Astrocyte of the cerebellum (primary cell): ENCODE measurements around the gene EEF1AKMT2.

Source experiments
- DNase-seq: peaks from one replicate; pipeline ENCODE4 v3.0.0-alpha.2; 2011; ENCODE audit warnings: low read depth
- H3K4me3 ChIP-seq: 2 replicates; pipeline ENCODE4 v1.5.1; 2011; ENCODE audit warnings: mild to moderate bottlenecking, low read depth, low read length, moderate library complexity
- CTCF ChIP-seq: IDR thresholded peaks from 2 replicates; pipeline ENCODE4 v1.5.1; 2012; ENCODE audit warnings: low read length, low read depth, moderate library complexity, mild to moderate bottlenecking; ENCODE audit errors: missing control alignments
- in situ Hi-C: cut with HindIII; loops from 2 replicates; pipeline ENCODE4 v1.10.0; 2017; ENCODE audit warnings: low sequenced_read_pairs

EEF1AKMT2 gene

GRCh38 chr10:124717041-124717757, 74.5 kb downstream of the EEF1AKMT2 start:
- no peak overlapping the region for H3K4me3 ChIP-seq
- in situ Hi-C loops: no loop called here
- DNase-seq: no peak
- no peak for TF ChIP-seq CTCF

- no peak for TF ChIP-seq CTCF
- no peak overlapping the region for H3K4me3 ChIP-seq
- DNase-seq: no peak
- in situ Hi-C loops: no loop called here
These were observed 75.3 kb downstream of the EEF1AKMT2 start for GRCh38 chr10:124716369-124716768.

GRCh38 chr10:124715439-124715838, 76.2 kb downstream of the EEF1AKMT2 start:
- no peak overlapping the region for H3K4me3 ChIP-seq
- in situ Hi-C loops: no loop called here
- no peak for DNase-seq
- no peak for TF ChIP-seq CTCF

GRCh38 chr10:124713679-124714255, 77.9 kb downstream of the EEF1AKMT2 start:
- no peak overlapping the region for H3K4me3 ChIP-seq
- DNase-seq: no peak
- no peak for TF ChIP-seq CTCF
- in situ Hi-C loops: no loop called here

- in situ Hi-C loops: no loop called here
- no peak overlapping the region for H3K4me3 ChIP-seq
- no peak for TF ChIP-seq CTCF
- no peak for DNase-seq
These were observed 78.8 kb downstream of the EEF1AKMT2 start for GRCh38 chr10:124712704-124713407.

- H3K4me3 ChIP-seq: no peak overlapping the region
- TF ChIP-seq CTCF: no peak
- in situ Hi-C loops: no loop called here
- no peak for DNase-seq
These were observed 80.5 kb downstream of the EEF1AKMT2 start for GRCh38 chr10:124711145-124711544.
